ENCODE measurements around the gene AKT1. TPM values are rescaled to one million over a fixed set of nuclear protein-coding genes. Genes with fewer than 3 reads are reported as not detected.
A peak's percentile ranks its signal among the peaks of the same experiment; 100 is the strongest.

The AKT1 gene
- total and polyA plus RNA-seq, 2 of the 13 experiments (the other 11 are each of a cell fraction or from before 2014, with no cell fraction given), result 96.2 to 116 TPM

DNA sequence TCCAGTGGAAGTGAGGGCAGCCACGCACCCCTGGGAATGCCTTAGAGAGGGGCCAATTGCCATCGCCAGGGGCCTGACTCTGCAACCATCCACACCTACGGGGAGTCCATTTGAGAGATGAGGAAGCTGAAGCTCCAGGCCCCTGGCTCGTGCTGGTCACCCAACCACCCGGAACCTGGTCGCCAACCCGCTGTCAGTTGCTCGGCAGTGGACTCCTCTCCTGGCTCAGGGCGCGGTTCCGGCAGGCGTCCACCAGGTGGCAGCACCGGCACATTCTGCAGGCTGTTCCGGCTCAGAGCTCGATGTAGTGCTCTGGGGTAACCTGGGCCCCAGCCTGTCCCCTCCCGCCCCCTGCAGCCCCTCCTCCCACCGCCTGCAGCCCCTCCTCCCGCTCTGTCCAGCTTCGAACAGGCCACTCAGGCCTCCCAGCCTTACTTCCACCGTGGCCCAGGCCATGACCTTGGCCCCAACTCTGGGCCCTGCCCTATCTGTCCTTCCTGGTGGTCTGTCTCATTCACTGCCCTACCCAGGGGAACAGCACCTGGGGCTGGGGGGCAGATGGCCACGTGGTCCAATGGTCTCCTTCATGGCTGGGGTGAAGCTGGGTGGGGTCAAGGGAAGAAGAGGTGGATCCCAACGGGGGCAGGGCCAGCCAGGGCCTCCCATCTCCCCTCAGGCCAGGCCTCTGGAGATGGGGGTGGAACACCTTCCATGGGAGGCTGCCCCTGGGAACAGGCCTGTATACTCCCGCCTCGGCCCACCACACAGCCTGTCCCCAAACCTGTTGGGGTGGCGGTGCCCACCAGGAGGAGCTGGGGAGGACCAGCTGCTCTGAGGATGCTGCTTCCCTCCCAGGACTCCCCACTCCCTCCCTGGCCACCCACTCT lies 26.9 kb downstream of the AKT1 start (continued):
- TF ChIP-seq, protein P1, sequence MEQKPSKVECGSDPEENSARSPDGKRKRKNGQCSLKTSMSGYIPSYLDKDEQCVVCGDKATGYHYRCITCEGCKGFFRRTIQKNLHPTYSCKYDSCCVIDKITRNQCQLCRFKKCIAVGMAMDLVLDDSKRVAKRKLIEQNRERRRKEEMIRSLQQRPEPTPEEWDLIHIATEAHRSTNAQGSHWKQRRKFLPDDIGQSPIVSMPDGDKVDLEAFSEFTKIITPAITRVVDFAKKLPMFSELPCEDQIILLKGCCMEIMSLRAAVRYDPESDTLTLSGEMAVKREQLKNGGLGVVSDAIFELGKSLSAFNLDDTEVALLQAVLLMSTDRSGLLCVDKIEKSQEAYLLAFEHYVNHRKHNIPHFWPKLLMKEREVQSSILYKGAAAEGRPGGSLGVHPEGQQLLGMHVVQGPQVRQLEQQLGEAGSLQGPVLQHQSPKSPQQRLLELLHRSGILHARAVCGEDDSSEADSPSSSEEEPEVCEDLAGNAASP (CRISPR knock-in tag; IDR thresholded peaks at IDR 0.05; ENCODE audit: borderline replicate concordance), result peak; percentile 60; the same call in 1 of the 2 replicates
- TF ChIP-seq ZFP41 (CRISPR knock-in tag; IDR thresholded peaks at IDR 0.05; ENCODE audit: borderline replicate concordance), result peak; percentile 35; the same call in 1 of the 2 replicates
- TF ChIP-seq NR2C2 (CRISPR knock-in tag; IDR thresholded peaks at IDR 0.05; ENCODE audit: borderline replicate concordance), result peak; percentile 77
- peak; percentile 89 for TF ChIP-seq AKAP8 (CRISPR knock-in tag; IDR thresholded peaks at IDR 0.05)
- peak; percentile 26 to 62; a peak in 2 of 4 replicates for TF ChIP-seq POLR2A (IDR thresholded peaks at IDR 0.05; ENCODE audit: insufficient read depth in 1 of 2, low read depth in 2 of 2, low read length in 2 of 2)
- TF ChIP-seq SNAPC2 (CRISPR knock-in tag; IDR thresholded peaks at IDR 0.05), result peak; percentile 62; the same call in 1 of the 2 replicates
- TF ChIP-seq DMAP1 (CRISPR knock-in tag; IDR thresholded peaks at IDR 0.05), result peak; percentile 88
- 0 out of 2 replicates have a peak, but pooled peaks have one; percentile 17 for TF ChIP-seq ZNF773 (CRISPR knock-in tag; IDR thresholded peaks at IDR 0.05; ENCODE audit: borderline replicate concordance)
- TF ChIP-seq PITX1 (CRISPR knock-in tag; IDR thresholded peaks at IDR 0.05), result 0 out of 2 replicates have a peak, but pooled peaks have one; percentile 29
- 0 out of 2 replicates have a peak, but pooled peaks have one; percentile 85 for TF ChIP-seq ZNF230 (CRISPR knock-in tag; IDR thresholded peaks at IDR 0.05)
- TF ChIP-seq, protein P2, sequence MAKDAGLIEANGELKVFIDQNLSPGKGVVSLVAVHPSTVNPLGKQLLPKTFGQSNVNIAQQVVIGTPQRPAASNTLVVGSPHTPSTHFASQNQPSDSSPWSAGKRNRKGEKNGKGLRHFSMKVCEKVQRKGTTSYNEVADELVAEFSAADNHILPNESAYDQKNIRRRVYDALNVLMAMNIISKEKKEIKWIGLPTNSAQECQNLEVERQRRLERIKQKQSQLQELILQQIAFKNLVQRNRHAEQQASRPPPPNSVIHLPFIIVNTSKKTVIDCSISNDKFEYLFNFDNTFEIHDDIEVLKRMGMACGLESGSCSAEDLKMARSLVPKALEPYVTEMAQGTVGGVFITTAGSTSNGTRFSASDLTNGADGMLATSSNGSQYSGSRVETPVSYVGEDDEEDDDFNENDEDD (CRISPR knock-in tag; IDR thresholded peaks at IDR 0.05; ENCODE audit: borderline replicate concordance), result peak; percentile 53; the same call in 1 of the 2 replicates
- TF ChIP-seq RXRB (CRISPR knock-in tag; IDR thresholded peaks at IDR 0.05; ENCODE audit: borderline replicate concordance), result peak; percentile 66
- TF ChIP-seq, protein P3, sequence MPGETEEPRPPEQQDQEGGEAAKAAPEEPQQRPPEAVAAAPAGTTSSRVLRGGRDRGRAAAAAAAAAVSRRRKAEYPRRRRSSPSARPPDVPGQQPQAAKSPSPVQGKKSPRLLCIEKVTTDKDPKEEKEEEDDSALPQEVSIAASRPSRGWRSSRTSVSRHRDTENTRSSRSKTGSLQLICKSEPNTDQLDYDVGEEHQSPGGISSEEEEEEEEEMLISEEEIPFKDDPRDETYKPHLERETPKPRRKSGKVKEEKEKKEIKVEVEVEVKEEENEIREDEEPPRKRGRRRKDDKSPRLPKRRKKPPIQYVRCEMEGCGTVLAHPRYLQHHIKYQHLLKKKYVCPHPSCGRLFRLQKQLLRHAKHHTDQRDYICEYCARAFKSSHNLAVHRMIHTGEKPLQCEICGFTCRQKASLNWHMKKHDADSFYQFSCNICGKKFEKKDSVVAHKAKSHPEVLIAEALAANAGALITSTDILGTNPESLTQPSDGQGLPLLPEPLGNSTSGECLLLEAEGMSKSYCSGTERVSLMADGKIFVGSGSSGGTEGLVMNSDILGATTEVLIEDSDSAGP (CRISPR knock-in tag; IDR thresholded peaks at IDR 0.05; ENCODE audit: borderline replicate concordance), result peak; percentile 67
- no peak for TF ChIP-seq DNMT1 (CRISPR knock-in tag; IDR thresholded peaks at IDR 0.05)
- TF ChIP-seq ZFP62 (CRISPR knock-in tag; IDR thresholded peaks at IDR 0.05), result 0 out of 2 replicates have a peak, but pooled peaks have one; percentile 64
- no peak for TF ChIP-seq RCOR2 (CRISPR knock-in tag; IDR thresholded peaks at IDR 0.05)
- peak; percentile 52; the same call in 1 of the 2 replicates for TF ChIP-seq ZNF816 (CRISPR knock-in tag; IDR thresholded peaks at IDR 0.05; ENCODE audit: borderline replicate concordance)
- TF ChIP-seq KLF16 (CRISPR knock-in tag; IDR thresholded peaks at IDR 0.05), result peak in 1 of 2 experiments; percentile 69; a peak in 1 of 4 replicates
- peak; percentile 58; the same call in 1 of the 2 replicates for TF ChIP-seq PHF21A (CRISPR knock-in tag; IDR thresholded peaks at IDR 0.05)
- TF ChIP-seq, protein P4, sequence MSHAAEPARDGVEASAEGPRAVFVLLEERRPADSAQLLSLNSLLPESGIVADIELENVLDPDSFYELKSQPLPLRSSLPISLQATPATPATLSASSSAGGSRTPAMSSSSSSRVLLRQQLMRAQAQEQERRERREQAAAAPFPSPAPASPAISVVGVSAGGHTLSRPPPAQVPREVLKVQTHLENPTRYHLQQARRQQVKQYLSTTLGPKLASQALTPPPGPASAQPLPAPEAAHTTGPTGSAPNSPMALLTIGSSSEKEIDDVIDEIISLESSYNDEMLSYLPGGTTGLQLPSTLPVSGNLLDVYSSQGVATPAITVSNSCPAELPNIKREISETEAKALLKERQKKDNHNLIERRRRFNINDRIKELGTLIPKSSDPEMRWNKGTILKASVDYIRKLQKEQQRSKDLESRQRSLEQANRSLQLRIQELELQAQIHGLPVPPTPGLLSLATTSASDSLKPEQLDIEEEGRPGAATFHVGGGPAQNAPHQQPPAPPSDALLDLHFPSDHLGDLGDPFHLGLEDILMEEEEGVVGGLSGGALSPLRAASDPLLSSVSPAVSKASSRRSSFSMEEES (CRISPR knock-in tag; IDR thresholded peaks at IDR 0.05), result peak; percentile 42
- TF ChIP-seq SMAD1 (CRISPR knock-in tag; IDR thresholded peaks at IDR 0.05; ENCODE audit: borderline replicate concordance, low read depth), result 0 out of 2 replicates have a peak, but pooled peaks have one; percentile 27
- peak; percentile 68; the same call in 1 of the 2 replicates for TF ChIP-seq ZC3H4 (CRISPR knock-in tag; IDR thresholded peaks at IDR 0.05; ENCODE audit: borderline replicate concordance)
- TF ChIP-seq NR2F6 (IDR thresholded peaks at IDR 0.05), result peak; percentile 79
- TF ChIP-seq NR2F6 (CRISPR knock-in tag; IDR thresholded peaks at IDR 0.05), result peak; percentile 86
- 0 out of 2 replicates have a peak, but pooled peaks have one; percentile 3 for TF ChIP-seq NCOA1 (CRISPR knock-in tag; IDR thresholded peaks at IDR 0.05)
